ENCODE measurements around the gene MGRN1.

Gene MGRN1

DNA sequence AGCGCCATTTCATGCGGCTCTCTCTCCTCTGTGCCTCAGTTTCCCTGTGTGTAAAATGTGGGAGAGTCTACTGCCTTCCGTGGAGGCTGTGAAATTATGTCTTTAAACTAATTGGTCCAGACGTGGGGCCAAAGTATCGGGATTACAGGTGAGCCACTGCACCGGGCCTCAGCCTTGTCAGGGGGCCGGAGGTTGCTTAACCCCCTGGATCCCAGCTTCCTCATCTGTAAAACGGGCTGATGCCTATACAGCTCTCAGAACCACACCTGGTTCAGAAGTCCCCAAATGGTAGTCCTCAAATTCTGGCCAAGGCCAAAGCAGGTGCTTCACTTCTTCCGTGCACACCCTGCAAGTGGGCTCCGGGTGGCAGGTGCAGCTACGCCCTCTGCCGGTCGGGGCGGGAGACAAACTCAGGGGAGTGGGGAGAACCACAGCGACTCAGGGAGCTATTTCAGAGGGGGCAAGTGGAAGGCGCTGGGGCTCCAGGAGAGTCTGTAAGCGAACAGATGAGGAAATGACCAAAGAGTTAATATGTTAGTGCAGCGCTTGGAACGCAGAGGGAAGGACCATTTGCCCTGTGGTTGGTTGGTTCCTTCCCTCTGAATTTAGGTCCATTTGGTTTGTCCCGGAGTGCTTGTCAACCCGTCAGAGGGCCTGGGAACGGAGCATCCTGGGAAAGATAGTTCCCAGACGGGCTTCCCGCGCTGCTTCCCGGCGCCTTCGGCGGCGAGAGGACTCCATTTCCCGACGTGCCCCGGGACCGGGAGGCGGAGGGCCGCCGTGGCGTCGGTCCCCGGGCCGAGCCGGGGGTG, at the start of gene MGRN1:
Gene MGRN1 (plus strand): TSS at position 812 of the 812 bp plus-strand sequence. CDS start 135 bp downstream, outside the sequence.
- peak; percentile 82 to 88 for DNase-seq

- DNase-seq = no peak
Observed at GRCh38 chr16:4574919-4575705, 49.5 kb upstream of the MGRN1 start.

- no peak for DNase-seq
Observed at GRCh38 chr16:4576008-4576407, 48.6 kb upstream of the MGRN1 start.

DNA sequence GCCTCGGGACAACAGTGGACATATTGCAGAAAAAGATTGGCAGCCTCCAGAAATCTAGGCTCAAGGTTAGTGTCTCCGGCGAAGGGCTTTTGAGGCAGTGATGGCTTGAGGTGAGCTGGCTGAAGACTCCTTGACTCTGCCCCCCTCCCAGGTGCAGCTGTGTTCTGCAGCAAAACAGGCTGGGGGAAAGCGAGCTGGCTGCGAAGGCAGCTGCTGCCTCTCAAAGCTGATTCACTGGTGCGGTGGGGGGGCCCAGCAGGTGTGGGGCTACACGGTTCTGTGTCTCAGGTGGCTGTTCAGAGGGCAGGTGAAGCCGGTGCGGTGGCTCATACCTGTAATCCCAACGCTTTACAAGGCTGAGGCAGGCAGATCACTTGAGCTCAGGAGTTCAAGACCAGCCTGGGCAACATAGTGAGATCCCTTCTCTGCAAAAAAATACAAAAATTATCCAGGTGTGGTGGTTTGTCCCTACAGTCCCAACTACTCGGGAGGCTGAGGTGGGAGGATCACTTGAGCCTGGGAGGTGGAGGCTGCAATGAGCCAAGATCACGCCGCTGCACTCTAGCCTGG, 45.6 kb upstream of the MGRN1 start:
- no peak for DNase-seq

- no peak for DNase-seq
Observed at GRCh38 chr16:4580250-4580649, 44.4 kb upstream of the MGRN1 start.

DNA sequence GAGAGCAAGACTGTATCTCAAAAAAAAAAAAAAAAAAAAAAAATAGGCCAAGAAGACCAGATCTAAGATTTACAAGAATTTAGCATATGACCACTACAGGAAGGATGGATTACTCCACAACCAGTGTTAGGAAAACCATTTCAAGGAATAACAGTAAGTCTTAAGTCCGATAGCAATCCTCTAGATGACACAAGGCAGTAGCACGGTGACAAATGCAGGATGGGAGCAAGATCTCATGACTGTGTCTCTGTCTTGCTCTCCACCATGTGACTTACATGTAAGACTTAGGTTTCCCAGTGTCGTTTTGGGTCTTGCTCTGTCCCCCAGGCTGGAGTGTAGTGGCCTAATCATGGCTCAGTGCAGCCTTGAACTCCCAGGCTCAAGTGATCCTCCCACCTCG, 40.7 kb upstream of the MGRN1 start:
- no peak for DNase-seq

DNA sequence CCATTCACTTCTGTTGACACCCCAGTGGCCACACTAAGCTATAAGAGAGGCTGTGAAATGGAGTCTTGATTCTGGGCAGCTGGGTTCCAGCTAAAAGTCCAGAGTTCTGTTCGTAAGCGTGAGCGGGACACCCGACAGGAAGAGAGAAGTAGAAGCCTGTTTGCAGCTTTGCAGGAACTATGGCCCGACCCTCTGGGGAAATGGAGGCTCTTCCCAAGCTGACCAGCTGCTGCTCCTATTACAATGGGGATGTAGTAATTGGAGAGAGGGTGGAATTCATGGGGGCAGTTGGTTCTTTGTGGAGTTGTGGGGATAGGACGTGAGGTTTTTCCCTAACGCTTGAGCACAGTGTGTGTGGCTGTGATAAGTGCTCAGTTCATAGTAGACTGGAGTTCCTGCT, 38.3 kb upstream of the MGRN1 start:
- no peak for DNase-seq

- DNase-seq = no peak
Observed at GRCh38 chr16:4588386-4588785, 36.2 kb upstream of the MGRN1 start.

GRCh38 chr16:4588961-4589360, 35.7 kb upstream of the MGRN1 start:
- no peak for DNase-seq

DNA sequence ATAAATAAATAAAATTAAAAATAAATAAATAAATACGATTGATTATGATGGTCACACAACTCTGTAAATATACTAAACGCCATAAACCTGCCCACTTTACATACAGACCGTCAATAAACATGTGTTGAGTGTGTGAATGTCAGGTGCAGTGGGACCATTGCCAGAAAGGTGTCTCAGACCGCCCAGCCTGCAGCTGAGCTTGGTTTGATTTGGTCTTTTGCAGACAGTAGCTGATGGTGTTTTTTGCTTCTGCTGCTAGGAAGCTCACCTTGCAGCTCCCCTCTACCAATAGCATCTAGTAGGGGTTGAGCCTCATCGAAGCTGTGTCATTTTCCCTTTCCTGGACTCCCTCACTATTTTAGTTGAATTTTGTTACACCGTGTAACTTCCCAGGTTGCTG, 33.4 kb upstream of the MGRN1 start:
- no peak for DNase-seq

GRCh38 chr16:4591706-4592470, 32.7 kb upstream of the MGRN1 start:
- DNase-seq = no peak

DNA sequence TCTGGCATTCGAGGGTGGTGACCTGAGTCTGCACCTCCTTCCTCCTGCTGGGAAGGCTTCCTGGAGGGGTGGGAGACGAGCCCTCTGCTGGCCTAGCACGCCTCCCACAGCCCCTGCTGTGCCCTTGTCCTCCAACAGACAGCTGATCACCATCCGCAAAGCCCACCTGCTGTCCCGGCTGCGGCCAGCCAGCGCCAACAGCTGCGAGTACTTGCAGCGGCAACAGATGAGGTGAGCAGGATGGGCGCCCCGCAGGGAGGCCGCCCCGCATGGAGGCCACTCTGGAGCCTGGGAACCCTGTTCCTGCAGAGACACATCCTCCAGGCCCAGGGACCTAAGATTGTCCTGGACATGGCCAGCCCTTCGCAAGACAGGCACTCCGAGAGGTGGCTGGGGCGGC, 31.5 kb upstream of the MGRN1 start:
- DNase-seq = no peak

GRCh38 chr16:4594433-4595410, 29.9 kb upstream of the MGRN1 start:
- no peak for DNase-seq

DNA sequence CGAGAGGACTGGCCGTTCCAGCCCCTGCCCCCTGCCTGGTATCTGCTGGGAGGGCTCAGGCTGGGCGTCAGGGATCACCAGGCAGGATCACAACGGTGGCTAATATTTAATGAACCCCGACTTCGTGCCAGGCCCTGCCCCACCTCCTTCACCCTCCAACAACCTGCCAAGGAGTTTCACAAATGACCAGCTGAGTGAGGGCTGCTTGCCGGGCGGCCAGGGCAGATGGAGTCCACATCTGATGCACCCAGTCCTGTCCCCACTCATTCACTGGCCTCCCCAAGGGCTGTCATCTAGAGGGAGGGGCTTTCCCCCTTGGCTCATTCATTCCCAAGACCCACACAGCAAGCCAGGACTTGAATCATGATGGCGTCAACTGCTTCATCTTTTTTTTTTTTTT, 27.5 kb upstream of the MGRN1 start:
- DNase-seq = no peak

DNA sequence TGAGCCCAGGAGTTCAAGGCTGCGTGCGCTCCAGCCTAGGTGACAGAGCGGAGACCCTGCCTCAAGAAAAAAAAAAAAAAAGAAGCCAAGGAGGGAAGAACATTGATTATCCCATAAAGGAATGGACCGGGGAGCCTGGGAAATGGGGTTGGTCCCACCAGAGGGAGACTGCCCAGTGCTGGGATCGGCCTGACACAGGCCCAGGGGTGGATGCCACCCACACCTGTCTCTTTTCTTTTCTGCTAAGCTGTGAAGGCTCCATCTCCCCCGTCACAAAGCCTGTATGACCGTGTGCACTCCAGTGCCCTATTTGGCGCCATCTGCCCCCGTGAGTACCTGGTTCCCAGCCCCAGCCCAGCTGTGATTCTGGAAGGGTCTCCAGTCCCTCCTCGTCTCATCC, 25.6 kb upstream of the MGRN1 start:
- DNase-seq = no peak

DNA sequence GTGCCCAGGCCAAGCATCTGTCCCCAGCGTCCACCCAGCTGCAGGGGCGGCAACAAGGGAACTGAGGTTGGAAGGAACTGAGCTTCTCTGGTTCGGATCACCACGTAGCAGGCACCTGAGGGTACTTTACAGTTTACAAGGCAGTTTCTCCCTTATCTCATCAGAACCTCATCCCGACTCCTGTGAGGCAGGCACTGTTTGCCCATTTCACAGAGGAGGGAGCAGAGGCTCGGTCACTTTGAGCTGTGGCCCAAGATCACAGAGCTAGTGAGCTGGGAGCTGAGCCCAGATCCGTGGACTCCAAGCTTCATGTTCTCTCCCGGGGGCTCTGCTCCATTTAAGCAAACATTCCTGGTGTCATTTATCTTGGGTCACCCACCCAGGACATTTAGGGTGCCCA, 25.1 kb upstream of the MGRN1 start:
- no peak for DNase-seq

DNA sequence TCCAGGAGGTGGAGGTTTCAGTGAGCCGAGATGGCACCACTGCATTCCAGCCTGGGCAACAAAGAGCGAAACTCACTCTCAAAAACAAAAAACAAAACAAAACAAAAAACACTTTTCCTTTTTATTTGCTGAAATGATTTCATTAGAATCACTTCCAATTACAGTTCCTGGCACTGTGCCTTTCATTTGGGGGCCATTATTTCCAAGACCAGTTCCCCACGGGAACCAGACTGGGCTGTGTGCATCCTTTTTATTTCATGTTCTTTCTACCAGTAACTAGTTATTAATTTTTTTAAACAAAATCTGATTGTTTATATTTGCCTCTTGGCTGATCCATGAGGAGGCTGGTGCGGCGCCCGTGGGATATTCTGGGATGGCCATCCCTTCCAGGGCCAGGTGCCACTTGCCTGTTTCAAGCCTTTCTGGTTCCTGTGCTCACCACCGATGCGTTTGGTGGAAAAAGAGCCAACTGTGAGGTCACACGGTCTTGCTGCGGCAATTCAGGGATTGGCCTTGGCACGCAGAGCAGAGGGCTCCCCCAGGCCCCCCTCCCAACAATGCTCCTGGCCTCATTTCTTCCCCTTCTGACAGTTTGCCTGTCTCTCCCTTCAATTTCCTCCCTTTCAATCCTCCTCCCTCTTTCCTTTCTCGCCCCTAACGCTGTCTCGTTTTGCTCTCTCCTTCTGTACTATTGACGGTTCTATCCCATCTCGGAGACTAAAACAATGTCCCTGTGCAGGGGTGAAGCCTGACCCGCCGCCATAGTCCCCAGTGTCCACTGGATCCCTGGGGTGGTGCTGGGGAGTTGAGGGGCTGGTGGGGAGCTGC, 23.4 kb upstream of the MGRN1 start:
- no peak for DNase-seq

GRCh38 chr16:4601864-4602186, 22.8 kb upstream of the MGRN1 start:
- no peak for DNase-seq

- DNase-seq = no peak
Observed at GRCh38 chr16:4602331-4602730, 22.3 kb upstream of the MGRN1 start.

- DNase-seq = no peak
Observed at GRCh38 chr16:4603624-4604170, 20.9 kb upstream of the MGRN1 start.

DNA sequence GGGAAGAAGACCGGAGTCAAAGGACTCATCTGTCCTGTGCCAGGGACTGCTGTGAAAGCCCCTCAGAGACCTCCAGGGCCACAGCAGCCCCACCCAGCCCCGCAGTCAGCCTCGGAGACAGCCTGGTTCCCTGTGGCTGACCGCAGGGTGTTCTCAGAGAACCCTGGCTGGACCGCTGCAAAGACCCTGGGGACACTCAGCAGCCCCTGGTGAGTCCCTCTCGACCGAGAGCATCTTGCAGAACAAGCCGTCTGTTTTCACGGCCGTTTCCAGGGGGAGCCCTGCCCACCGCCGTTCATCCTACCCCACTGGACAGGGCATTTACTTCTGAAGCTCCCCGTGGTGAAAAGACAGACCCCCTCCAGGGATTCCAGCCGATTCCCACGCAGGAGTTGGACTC, 20.2 kb upstream of the MGRN1 start:
- DNase-seq = no peak

Data from SW 1271 (cell line).